H7 (cell line): ENCODE data around the gene PQBP1. TPM values are rescaled to one million over a fixed set of nuclear protein-coding genes. Genes with fewer than 3 reads are reported as not detected.
A peak's percentile ranks its signal among the peaks of the same experiment; 100 is the strongest.

ENCODE experiments used
- DNase-seq: peaks from one replicate; pipeline ENCODE4 v3.0.0; 2012
- H3K27me3 ChIP-seq: 2 replicates; pipeline ENCODE4 v1.6.0; 2011; ENCODE audit warnings: mild to moderate bottlenecking, low read length; ENCODE audit not compliant: control insufficient read depth, insufficient read depth
- H3K36me3 ChIP-seq: replicated peaks from 2 replicates; pipeline ENCODE4 v1.5.1; 2011; ENCODE audit warnings: low read length; ENCODE audit not compliant: control insufficient read depth, insufficient read depth
- H3K4me3 ChIP-seq: 2 replicates; pipeline ENCODE4 v1.5.1; 2011; ENCODE audit warnings: low read depth, mild to moderate bottlenecking, control low read depth, low read length, moderate library complexity; ENCODE audit not compliant: insufficient read depth
- total RNA-seq: library from RNA; depleted of rRNA; stranded (reverse); fragments of >200 nt; shearing (Covaris generic); gene quantifications from 2 replicates; pipeline ENCODE4 v1.2.3, GENCODE V29; 2014

PQBP1 gene
- total RNA-seq, 1 experiment from 2014 or later = 39.8 TPM

DNA sequence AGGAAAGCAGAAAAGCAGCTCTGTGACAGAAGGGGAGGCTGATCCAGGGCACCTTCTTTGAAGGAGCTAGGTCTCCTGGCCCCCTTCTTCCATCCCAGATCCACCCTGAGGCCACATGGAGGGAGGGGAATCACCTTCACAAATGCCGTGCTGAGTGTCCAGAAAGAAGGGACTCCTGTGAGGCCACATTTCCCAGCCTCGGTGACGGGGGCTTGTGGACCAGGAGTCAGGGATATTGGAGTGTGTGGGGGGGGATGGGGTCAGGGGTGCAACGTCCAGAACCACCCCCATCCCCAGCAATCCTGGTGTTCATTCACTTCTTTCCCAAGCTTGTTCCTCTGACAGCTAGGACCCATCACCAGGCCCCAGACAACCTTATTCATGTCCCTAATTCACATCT, 4.8 kb upstream of the PQBP1 start:
- peak; percentile 13 for DNase-seq
- H3K4me3 ChIP-seq = no peak overlapping the region
- peaks cover 1% of the 10 kb centered on the region for H3K36me3 ChIP-seq

DNA sequence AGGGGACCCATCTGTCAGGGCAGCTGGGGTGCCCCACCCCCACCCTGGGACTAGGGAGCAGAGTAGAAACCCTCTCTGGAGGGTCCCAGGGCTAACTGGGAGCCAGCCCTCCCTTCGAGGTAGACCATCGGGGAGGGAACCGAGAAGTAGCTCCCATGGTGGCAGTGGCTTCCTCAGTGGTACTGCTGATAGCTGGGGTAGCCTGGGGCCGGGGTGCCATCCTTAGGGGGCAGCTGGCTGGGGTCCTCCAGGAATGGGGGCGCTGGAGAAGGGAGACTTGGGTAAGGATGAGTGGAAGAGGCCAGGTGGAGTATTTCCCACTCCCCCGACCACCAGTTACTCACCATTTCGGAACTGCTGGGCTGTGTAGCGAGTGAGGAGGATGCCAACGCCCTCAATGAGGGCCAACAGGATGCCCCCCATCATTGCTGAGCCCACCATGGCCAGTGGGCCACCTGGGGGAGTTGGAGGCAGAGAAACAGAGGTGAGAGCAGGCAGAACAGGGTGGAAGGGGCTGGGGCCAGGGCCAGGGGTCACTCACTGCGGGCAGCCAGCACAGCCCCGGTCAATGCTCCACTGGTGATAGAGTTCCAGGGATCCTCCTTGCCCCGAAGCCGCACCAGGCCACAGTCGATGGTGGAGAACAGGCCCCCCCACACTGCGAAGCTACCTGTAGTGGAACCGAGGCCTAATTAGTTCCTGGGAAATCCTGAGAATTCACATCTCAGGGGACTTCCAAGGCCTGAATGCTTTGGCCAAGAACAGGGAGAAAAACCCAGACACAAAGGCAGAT, 4.0 kb upstream of the PQBP1 start:
- H3K4me3 ChIP-seq = no peak overlapping the region
- H3K27me3 ChIP-seq = no peaks in the 10 kb centered on the region
- DNase-seq = peak; percentile 8
- H3K36me3 ChIP-seq = peaks cover 1% of the 10 kb centered on the region

More for the DNA sequence above, 4.8 kb upstream of the PQBP1 start:
- H3K27me3 ChIP-seq = no peaks in the 10 kb centered on the region

DNA sequence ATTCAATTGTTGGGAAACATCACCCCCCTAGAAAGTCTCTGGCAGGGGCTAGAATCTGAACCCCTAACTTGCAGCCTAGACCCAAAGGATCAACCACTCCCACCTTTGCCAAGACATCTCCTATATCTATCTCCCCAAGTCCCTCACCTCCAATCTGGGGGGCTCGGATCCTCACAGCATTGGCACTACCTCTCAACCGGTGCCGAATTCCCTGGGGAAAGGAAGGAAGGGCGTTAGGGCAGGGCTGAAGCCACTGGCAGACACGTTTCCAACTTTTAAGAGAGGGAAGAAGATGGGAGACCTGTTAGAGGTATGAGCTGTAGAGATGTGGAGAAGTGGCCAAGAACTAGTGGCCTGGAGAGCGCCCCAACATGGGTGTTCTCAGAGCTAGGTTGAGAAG, 2.8 kb upstream of the PQBP1 start:
- H3K27me3 ChIP-seq = no peaks in the 10 kb centered on the region
- DNase-seq = peak; percentile 9
- H3K4me3 ChIP-seq = no peak overlapping the region
- H3K36me3 ChIP-seq = peaks cover 1% of the 10 kb centered on the region

DNA sequence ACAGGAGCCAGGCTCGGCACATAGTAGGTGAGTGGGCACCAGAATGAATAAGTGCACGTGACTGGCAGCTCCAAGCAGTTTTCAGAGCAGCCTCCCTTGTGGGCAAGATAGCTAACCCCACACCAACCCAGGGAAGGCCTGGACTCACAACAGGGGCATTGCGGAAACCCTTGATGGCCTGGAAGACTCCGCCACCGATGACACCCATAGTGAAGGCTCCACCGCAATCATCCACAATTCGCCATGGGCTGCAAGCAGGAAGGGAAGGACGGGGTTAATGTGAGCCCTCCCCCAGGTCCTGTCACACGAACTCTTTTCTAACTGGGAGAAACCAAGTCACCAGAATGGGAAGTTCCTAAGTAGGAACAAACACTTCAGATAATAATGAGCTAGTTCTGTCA, 1.1 kb upstream of the PQBP1 start:
- Histone ChIP-seq H3K4me3 (peak overlapping the region; percentile 87), H3K27me3 (no peaks in the 10 kb centered on the region), H3K36me3 (peaks cover 5% of the 10 kb centered on the region)
- DNase-seq = peak; percentile 75

DNA sequence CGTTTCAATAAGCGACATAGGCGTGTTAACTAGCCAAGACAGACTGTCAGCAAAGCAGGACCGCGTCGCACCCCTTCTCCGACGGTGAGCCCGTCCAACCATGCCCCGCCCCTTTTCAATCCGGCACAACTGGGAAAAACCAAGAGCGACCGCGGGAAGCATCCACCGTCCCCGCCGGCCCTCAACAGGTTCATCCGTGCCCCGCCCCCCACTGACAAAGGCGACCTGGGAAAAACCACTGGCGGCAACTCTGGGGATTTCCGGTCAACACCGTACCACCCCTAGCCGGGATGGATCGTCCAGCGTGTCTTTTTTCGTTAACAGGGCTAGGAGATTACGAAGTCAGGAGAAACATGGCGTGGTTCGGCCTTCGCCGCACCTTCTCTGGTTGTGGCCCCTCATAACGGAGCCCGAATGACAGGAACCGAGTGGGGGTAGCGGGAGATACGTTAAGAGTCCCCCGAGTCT, 539 bp upstream of the PQBP1 start:
- peak overlapping the region; percentile 87 for H3K4me3 ChIP-seq
- peaks cover 5% of the 10 kb centered on the region for H3K36me3 ChIP-seq
- H3K27me3 ChIP-seq = no peaks in the 10 kb centered on the region
- peak; percentile 93 for DNase-seq

DNA sequence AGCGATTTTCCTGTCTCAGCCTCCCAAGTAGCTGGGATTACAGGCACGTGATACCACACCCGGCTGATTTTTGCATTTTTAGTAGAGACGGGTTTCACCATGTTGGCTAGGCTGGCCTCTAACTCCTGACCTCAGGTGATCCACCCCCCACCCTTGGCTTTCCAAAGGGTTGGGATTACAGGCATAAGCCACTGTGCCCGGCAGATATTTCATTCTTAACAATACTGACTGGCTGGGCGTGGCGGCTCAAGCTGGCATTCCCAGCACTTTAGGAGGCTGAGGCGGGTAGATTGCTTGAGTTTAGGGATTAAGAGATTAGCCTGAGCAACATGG, 1.3 kb downstream of the PQBP1 start:
- DNase-seq = no peak
- H3K36me3 ChIP-seq = peaks cover 6% of the 10 kb centered on the region
- H3K27me3 ChIP-seq = no peaks in the 10 kb centered on the region
- no peak overlapping the region for H3K4me3 ChIP-seq

DNA sequence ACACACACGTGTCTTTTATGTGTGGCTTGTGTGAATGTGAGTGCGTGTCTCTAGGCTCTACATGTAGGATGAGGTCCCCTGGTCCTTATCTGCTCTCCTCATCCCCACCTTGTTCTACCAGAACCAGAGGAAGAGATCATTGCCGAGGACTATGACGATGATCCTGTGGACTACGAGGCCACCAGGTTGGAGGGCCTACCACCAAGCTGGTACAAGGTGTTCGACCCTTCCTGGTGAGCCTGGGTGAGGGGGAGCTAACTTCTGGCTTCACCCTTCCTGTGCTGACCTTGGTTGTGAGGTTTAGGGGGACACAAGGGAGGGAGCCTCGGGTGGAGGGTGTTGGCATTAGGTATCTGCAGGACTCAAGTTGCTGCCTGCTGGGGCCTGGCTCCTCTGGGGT, 3.3 kb downstream of the PQBP1 start:
- DNase-seq = no peak
- H3K36me3 ChIP-seq = peaks cover 6% of the 10 kb centered on the region
- no peaks in the 10 kb centered on the region for H3K27me3 ChIP-seq
- no peak overlapping the region for H3K4me3 ChIP-seq

DNA sequence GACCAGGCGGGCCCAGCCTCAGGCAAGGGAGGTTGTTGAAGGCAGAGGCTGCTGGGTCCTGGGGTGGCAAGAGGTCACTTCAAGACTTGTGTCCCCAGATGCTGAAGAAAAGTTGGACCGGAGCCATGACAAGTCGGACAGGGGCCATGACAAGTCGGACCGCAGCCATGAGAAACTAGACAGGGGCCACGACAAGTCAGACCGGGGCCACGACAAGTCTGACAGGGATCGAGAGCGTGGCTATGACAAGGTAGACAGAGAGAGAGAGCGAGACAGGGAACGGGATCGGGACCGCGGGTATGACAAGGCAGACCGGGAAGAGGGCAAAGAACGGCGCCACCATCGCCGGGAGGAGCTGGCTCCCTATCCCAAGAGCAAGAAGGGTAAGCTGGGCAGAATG, 4.4 kb downstream of the PQBP1 start:
- no peak for DNase-seq
- no peaks in the 10 kb centered on the region for H3K27me3 ChIP-seq
- H3K36me3 ChIP-seq = peaks cover 10% of the 10 kb centered on the region
- H3K4me3 ChIP-seq = no peak overlapping the region

DNA sequence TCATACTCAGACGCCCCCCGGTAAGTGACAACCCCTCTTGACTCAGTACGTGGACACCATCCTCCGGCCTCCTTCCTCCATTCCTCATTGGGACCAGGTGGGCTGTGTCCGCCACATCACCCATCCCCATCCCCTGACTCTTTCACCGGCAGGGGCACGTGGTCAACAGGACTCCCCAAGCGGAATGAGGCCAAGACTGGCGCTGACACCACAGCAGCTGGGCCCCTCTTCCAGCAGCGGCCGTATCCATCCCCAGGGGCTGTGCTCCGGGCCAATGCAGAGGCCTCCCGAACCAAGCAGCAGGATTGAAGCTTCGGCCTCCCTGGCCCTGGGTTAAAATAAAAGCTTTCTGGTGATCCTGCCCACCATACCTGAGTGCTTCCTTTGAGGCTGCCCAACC, 5.0 kb downstream of the PQBP1 start:
- H3K27me3 ChIP-seq = no peaks in the 10 kb centered on the region
- no peak overlapping the region for H3K4me3 ChIP-seq
- peaks cover 10% of the 10 kb centered on the region for H3K36me3 ChIP-seq
- DNase-seq = no peak

DNA sequence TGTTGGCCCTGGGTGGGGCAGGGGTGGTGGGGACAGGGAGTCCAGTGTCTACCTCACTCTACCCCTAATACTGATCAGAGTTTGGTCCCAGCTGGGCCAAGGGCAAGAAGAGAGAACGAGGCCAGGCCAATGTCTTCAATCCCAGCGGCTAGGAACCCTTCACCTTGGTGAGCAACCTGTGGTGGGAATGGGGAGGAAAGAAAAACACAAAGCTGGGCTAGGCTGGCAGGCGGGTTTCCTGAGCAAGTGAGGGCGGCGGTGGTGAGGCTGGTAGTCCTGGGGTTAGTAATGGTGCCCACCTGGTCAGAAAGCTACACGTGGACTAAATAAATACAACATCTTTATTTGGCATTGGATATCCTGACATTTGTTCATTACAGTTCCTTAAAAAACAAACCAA, 5.6 kb downstream of the PQBP1 start:
- Histone ChIP-seq H3K27me3 (no peaks in the 10 kb centered on the region), H3K4me3 (no peak overlapping the region), H3K36me3 (peaks cover 10% of the 10 kb centered on the region)
- DNase-seq = no peak

DNA sequence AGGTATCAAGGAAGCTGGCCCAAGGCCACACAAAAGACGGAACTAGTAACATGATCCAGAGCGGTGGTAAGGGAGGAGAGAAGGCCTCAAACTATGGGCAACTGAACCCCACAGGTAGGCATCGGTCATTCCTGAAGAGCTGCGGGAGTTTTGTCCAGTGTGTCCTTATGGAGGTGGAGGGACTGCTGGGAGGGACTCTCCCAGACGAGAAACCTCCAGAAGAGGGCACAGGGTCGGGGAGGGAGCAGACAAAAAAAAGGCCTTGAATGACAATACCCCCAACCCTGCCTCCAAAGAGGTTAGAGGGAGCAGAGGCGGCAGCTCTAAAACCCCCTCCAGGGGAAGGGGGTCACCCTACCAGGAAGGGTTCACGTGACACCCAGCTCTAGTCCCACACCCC, 6.5 kb downstream of the PQBP1 start:
- H3K4me3 ChIP-seq = no peak overlapping the region
- H3K27me3 ChIP-seq = no peaks in the 10 kb centered on the region
- DNase-seq = peak; percentile 55
- H3K36me3 ChIP-seq = peaks cover 10% of the 10 kb centered on the region

DNA sequence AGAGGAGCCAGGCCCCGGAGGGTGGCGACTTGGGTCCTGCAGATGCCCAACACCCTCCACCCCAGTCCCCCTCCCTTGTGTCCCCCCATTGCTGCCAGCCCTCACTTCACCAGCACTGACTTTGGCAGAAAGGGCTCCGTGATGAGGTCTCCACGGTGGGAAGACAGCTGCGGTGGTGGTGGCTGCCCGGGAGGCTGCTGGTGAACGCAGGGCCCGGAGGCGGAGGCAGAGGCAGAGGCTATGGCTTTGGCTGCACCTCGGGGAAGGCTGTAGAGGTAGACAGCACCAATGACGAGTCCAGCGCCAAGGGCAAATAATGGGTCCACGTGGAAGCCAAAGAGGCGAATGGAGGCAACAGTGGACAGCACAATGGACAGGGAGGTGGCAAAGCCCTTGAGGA, 6.9 kb downstream of the PQBP1 start:
- H3K36me3 ChIP-seq = peaks cover 10% of the 10 kb centered on the region
- no peaks in the 10 kb centered on the region for H3K27me3 ChIP-seq
- DNase-seq = no peak
- no peak overlapping the region for H3K4me3 ChIP-seq

DNA sequence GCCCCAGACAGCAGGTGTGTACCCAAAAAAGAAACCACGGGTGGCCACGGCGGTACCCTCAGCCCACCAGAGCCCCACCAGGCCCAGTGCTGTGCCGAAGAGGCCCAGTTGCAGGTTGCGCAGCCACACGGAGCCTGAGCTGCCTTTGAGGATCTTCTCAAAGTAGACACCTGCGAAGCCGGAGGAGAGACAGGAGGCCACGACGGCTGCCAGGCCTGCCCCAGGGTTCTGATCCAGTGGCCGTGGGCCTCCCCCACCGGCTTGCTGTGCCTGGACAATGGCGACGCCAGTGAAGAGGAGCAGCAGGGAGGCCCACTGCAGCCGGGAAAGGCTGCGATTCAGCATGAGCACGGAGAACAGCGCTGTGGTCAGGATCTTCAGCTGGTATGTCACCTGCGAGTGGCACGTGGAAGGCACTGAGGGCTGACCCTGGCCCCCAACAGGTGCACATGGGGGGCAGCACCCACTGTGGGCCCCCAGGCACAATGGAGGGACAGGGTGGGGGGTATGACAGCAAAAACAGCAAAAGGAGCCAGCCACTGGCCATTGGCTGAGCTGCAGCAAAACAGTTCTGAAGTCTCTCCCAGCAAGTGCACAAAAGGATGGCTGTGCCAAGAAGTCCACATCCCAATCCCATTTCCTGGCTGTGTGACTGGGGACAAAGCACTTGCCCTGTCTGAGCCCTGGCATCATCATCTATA, 7.5 kb downstream of the PQBP1 start:
- DNase-seq = no peak
- Histone ChIP-seq H3K36me3 (peaks cover 10% of the 10 kb centered on the region), H3K4me3 (no peak overlapping the region), H3K27me3 (no peaks in the 10 kb centered on the region)

DNA sequence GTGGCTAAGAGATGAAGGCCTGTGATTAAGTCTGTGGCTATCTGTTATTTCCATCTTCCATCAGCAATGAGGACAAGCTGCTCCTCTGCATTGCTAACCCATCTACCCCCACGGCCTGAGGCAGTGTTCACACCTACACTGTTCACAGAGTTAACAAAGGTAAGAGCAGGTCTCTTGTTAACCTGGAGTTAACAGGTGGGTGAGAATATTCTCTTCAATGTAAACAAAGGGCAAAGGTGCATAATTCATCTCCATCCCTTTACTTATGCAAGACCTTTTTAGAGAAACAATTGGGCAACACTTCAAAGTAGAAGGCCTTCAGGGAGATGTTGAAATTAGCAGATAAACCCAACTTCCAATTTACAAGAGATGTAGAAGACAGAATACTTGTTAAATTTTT, 10.9 kb downstream of the PQBP1 start:
- Histone ChIP-seq H3K27me3 (no peaks in the 10 kb centered on the region), H3K4me3 (no peak overlapping the region), H3K36me3 (peaks cover 8% of the 10 kb centered on the region)
- no peak for DNase-seq

DNA sequence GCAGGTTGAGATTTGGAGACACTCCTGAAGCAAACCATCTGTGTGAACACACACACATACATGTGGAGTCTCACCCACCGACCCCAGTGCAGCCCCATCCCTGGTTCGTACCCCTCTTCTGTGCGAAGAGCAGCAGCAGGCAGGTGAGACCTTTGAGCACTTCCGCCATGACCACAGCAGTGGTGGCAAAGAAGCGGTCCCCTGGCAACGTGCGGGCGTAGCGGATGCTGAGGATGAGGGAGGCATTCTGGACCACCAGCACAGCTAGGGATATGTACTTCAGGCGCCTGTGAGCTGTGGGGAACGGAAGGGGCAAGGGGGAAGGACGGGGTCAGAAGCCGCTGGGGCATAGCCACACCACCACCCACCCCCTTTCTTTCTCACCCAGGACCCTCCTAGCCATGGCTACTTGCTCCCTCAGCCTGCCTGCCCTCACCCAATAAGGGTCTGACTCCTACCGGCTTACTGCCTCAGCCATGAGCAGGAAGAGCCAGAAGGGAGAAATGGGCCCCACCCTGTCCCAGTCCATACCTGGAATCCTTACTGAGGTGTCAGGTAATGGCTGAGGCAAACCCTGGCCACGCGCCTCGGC, 12.1 kb downstream of the PQBP1 start:
- H3K27me3 ChIP-seq = no peaks in the 10 kb centered on the region
- DNase-seq = no peak
- H3K36me3 ChIP-seq = peaks cover 20% of the 10 kb centered on the region
- no peak overlapping the region for H3K4me3 ChIP-seq
